Cardiac muscle cell (in vitro differentiated cells and primary cell): ENCODE data around the gene ADK. TPM values are rescaled to one million over a fixed set of nuclear protein-coding genes. Genes with fewer than 3 reads are reported as not detected.

Experiments used
- DNase-seq, 2 donors: peaks; one replicate each; pipeline versions ENCODE4 v3.0.0 to v3.0.0-alpha.2; 2010 to 2017; ENCODE audit warnings: low read depth in 1 of 2, low spot score in 1 of 2
- H3K27ac ChIP-seq: fragments of 200-600 bp; sonication (generic); 2 replicates; pipeline ENCODE4 v1.5.1; 2016
- H3K27me3 ChIP-seq: fragments of 200-600 bp; sonication (generic); 2 replicates; pipeline ENCODE4 v1.6.0; 2016; ENCODE audit warnings: control low read depth
- H3K36me3 ChIP-seq: fragments of 200-600 bp; sonication (generic); 2 replicates; pipeline ENCODE4 v1.5.1; 2016; ENCODE audit warnings: control low read depth
- H3K4me1 ChIP-seq: fragments of 200-600 bp; sonication (generic); 2 replicates; pipeline ENCODE4 v1.8.1; 2017; ENCODE audit warnings: low read depth, mild to moderate bottlenecking, mixed run types
- H3K4me3 ChIP-seq: fragments of 200-600 bp; sonication (generic); 2 replicates; pipeline ENCODE4 v1.5.1; 2016; ENCODE audit warnings: mild to moderate bottlenecking
- H3K9me3 ChIP-seq: fragments of 200-600 bp; sonication (generic); 2 replicates; pipeline ENCODE4 v1.5.1; 2017; ENCODE audit warnings: low read depth, mild to moderate bottlenecking, control low read depth
- CTCF ChIP-seq: IDR thresholded peaks from 2 replicates; pipeline ENCODE4 v1.5.1; 2012; ENCODE audit warnings: low read depth, mild to moderate bottlenecking, low read length
- polyA plus RNA-seq: library from polyadenylated mRNA; unstranded; fragments of >200 nt; fragmentation: Nextera tagmentation; extraction: Ambion mirVana; gene quantifications from 2 replicates; pipeline ENCODE4 v1.2.1, GENCODE V29; 2016
- total RNA-seq: library from RNA; depleted of rRNA; stranded (reverse); fragments of >200 nt; gene quantifications from 2 replicates; pipeline ENCODE4 v1.2.3, GENCODE V29; 2016

Gene ADK
- total and polyA plus RNA-seq, 2 experiments from 2014 or later: 24.8 to 57.4 TPM

- no peak for TF ChIP-seq CTCF
- no peaks in the 10 kb centered on the region for H3K9me3 ChIP-seq
- H3K36me3 ChIP-seq: peaks cover 4% of the 10 kb centered on the region
- no peak overlapping the region for H3K4me3 ChIP-seq
- H3K27me3 ChIP-seq: no peaks in the 10 kb centered on the region
- no peak overlapping the region for H3K27ac ChIP-seq
- no peaks in the 10 kb centered on the region for H3K4me1 ChIP-seq
- DNase-seq: no peak
Measured at GRCh38 chr10:74706966-74707365, 555.9 kb downstream of the ADK start.

DNA sequence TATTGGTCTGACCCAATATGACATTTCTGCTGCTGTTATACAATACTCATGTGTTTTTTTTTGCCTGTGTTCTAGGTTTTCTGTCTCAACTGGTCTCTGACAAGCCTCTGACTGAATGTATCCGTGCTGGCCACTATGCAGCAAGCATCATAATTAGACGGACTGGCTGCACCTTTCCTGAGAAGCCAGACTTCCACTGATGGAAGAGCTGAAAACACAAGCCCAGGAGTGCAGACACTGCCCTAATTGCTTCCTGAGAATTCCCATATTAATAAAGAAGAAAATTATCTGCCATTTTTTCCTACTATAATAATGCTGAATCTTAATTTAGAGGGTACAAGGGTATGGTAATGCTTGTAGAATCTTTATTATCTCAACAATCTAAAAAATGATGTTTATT is 557.2 kb downstream of the ADK start:
- Histone ChIP-seq H3K27me3 (no peaks in the 10 kb centered on the region), H3K27ac (no peak overlapping the region), H3K9me3 (no peaks in the 10 kb centered on the region), H3K4me1 (no peaks in the 10 kb centered on the region), H3K36me3 (peaks cover 4% of the 10 kb centered on the region), H3K4me3 (no peak overlapping the region)
- no peak for TF ChIP-seq CTCF
- no peak for DNase-seq

DNA sequence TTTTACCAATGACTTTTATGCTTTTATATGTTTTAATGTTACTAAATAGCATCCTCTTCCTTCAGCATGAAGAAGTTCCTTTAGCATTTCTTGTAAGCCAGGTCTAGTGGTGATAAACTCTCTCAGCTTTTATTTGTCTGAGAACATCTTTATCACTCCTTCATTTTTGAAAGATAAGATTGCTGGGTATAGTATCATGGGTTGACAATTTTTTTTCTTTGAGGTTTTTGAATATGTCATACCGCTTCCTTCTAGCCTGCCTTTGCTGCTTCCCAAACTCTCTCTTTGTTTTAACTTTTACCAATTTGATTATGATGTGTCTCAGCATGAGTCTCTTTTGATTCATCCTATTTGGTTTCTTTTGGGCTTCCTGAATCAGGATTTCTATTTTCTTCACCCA is 567.2 kb downstream of the ADK start:
- Histone ChIP-seq H3K36me3 (no peaks in the 10 kb centered on the region), H3K27ac (no peak overlapping the region), H3K9me3 (no peaks in the 10 kb centered on the region), H3K4me3 (no peak overlapping the region), H3K27me3 (no peaks in the 10 kb centered on the region), H3K4me1 (no peaks in the 10 kb centered on the region)
- TF ChIP-seq CTCF: no peak
- no peak for DNase-seq

DNA sequence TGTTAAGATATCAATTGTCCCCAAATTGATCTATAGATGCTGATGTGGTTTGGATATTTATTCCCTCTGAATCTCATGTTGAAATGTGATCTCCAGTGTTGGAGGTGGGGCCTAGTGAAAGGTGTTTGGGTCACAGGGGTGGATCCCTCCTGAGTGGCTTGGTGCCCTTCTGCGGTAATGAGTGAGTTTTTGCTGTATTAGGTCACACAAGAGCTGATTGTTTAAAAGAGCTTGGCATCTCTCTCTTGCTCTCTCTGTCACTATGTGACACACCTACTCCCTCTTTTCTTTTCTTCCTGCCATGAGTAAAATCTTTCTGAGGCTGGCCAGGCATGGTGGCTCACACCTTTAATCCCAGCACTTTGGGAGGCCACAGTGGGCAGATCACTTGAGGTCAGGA is 577.2 kb downstream of the ADK start:
- H3K27me3 ChIP-seq: no peaks in the 10 kb centered on the region
- H3K9me3 ChIP-seq: no peaks in the 10 kb centered on the region
- H3K4me1 ChIP-seq: no peaks in the 10 kb centered on the region
- no peaks in the 10 kb centered on the region for H3K36me3 ChIP-seq
- H3K27ac ChIP-seq: no peak overlapping the region
- H3K4me3 ChIP-seq: no peak overlapping the region
- TF ChIP-seq CTCF: no peak
- DNase-seq: no peak

- Histone ChIP-seq H3K27me3 (no peaks in the 10 kb centered on the region), H3K4me1 (no peaks in the 10 kb centered on the region), H3K4me3 (no peak overlapping the region), H3K36me3 (no peaks in the 10 kb centered on the region), H3K27ac (no peak overlapping the region), H3K9me3 (no peaks in the 10 kb centered on the region)
- DNase-seq: no peak
- no peak for TF ChIP-seq CTCF
Measured at GRCh38 chr10:74730246-74730645, 579.2 kb downstream of the ADK start.

DNA sequence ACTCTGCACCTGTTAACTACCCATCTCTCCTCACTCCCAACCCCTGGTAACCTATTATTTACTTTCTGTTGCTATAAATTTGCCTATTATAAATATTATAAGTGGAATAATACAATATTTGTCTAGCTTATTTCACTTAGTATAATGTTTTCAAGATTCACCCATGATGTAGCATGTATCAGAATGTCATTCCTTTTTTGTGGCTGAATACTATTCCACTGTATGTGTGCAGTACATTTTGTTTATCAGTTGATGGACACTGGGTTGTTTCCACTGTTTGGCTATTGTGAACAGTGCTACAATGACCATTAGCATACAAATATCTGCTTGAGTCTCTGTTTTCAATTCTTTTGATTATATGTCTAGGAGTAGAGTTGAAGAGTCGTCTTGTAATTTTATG is 582.6 kb downstream of the ADK start:
- Histone ChIP-seq H3K4me3 (no peak overlapping the region), H3K36me3 (no peaks in the 10 kb centered on the region), H3K4me1 (no peaks in the 10 kb centered on the region), H3K27me3 (no peaks in the 10 kb centered on the region), H3K9me3 (no peaks in the 10 kb centered on the region), H3K27ac (no peak overlapping the region)
- DNase-seq: no peak
- TF ChIP-seq CTCF: no peak
